Measurements from ENCODE around the gene HACD1.
"Not testable (repeated sequence)": the region's sequence is repeated elsewhere in the genome, so short reads cannot be mapped to it uniquely, and the experiment has no call there.

HACD1 gene

DNA sequence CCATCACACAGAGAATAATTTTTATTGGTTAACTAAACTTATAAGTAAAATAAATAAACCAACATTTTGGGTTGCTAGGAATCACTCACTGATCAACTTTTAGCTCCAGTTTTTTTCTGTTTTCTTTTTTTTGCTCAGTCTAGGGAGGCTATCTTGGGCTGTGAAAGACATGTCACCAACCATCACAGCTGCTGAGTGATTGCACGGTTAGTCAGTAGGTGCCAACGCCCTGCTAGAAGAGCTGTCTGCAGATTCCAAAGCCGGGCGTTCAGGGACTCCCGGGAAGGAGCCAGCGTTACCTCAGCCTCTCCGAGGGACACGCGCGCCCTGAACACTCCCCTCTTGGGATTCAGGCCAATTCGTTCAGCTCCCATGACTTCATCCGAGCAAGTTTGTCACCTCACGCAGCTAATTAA lies 26.2 kb upstream of the HACD1 start:
- Histone ChIP-seq H3K4me1 (ENCODE audit: control insufficient read depth, insufficient read depth, low read length, poor library complexity, severe bottlenecking) (peaks cover 5% of the 10 kb centered on the region), H3K36me3 (ENCODE audit: control insufficient read depth, insufficient read depth, low read length) (peaks cover 23% of the 10 kb centered on the region), H3K27ac (ENCODE audit: low read depth, low read length, severe bottlenecking) (peak overlapping the region; percentile 100), H3K4me3 (ENCODE audit: extremely low read depth, insufficient read depth, low read length, poor library complexity, severe bottlenecking) (peak overlapping the region; percentile 97), H3K9me3 (ENCODE audit: control insufficient read depth, low read length) (peaks cover 4% of the 10 kb centered on the region)
- 0% methylated on average over 10 to 12 of the region's 13 CpGs for WGBS, 2 experiments (ENCODE audit: insufficient coverage in 2 of 2)

DNA sequence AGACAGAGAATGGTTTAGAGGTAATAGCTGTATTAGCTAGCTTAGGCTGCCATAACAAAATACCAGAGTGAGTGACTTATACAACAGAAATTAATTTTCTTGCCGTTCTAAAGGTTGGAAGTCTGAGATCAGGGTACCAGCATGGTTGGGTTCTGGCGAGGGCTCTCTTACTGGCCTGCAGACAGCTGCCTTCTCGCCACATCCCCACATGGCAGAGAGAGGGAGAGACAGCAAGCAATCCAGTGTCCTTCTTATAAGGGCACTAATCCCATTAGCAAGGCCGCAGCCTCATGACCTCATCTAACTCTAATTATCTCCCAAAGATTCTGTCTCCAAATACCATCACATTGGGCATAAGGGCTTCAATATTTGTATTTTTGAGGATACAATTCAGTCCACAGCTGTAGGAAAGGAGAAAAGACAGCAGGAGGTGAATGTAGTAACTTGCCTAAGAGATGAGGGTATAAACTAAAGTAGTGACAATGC lies 23.2 kb upstream of the HACD1 start:
- H3K9me3 ChIP-seq (ENCODE audit: control insufficient read depth, low read length), result peaks cover 4% of the 10 kb centered on the region
- peaks cover 3% of the 10 kb centered on the region for H3K36me3 ChIP-seq (ENCODE audit: control insufficient read depth, insufficient read depth, low read length)
- no peaks in the 10 kb centered on the region for H3K4me1 ChIP-seq (ENCODE audit: control insufficient read depth, insufficient read depth, low read length, poor library complexity, severe bottlenecking)
- H3K27ac ChIP-seq (ENCODE audit: low read depth, low read length, severe bottlenecking), result no peak overlapping the region
- H3K4me3 ChIP-seq (ENCODE audit: extremely low read depth, insufficient read depth, low read length, poor library complexity, severe bottlenecking), result no peak overlapping the region
- WGBS, 2 experiments (ENCODE audit: insufficient coverage in 2 of 2), result 93 to 100% methylated on average over 1 to 3 of the region's 4 CpGs

DNA sequence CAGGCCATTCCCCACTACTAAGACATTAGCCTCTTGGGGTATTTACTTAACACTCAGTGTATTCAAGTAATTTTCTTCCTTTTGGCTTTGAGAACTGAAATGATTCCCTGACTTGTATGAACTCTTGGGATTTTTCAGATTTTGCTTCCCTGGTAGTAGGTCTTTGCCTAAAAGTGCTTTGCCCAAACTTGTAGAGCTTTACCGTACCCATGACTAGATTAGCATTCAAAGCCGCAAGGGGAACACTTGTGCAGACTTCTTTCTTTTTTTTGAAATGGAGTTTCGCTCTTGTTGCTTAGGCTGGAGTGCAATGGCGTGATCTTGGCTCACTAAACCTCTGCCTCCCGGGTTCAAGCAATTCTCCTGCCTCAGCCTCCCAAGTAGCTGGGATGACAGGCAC lies 20.7 kb upstream of the HACD1 start:
- Histone ChIP-seq H3K27ac (ENCODE audit: low read depth, low read length, severe bottlenecking) (no peak overlapping the region), H3K4me1 (ENCODE audit: control insufficient read depth, insufficient read depth, low read length, poor library complexity, severe bottlenecking) (no peaks in the 10 kb centered on the region), H3K9me3 (ENCODE audit: control insufficient read depth, low read length) (peaks cover 4% of the 10 kb centered on the region), H3K4me3 (ENCODE audit: extremely low read depth, insufficient read depth, low read length, poor library complexity, severe bottlenecking) (no peak overlapping the region), H3K36me3 (ENCODE audit: control insufficient read depth, insufficient read depth, low read length) (peaks cover 3% of the 10 kb centered on the region)
- 95 to 98% methylated on average over 4 to 5 of the region's 5 CpGs for WGBS, 2 experiments (ENCODE audit: insufficient coverage in 2 of 2)

DNA sequence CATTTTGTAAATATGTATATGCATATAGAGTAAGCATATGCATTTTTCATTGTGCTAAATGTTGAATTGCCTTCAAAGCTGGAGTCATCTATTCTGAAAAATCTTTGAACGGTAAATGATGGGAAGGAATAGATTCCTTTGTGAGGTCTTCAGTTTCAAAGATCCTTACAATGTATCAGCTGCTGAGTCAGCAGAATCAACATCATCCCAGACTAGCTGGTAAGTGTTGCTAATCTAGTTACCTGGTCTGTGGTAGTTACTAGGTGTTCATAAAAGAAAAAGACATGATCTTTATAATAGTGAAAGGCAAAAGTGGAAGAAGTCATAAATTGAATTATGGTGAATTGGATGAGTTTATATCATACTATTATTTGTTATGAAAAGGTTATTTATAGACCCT lies 16.2 kb upstream of the HACD1 start:
- Histone ChIP-seq H3K27ac (ENCODE audit: low read depth, low read length, severe bottlenecking) (no peak overlapping the region), H3K36me3 (ENCODE audit: control insufficient read depth, insufficient read depth, low read length) (no peaks in the 10 kb centered on the region), H3K4me1 (ENCODE audit: control insufficient read depth, insufficient read depth, low read length, poor library complexity, severe bottlenecking) (no peaks in the 10 kb centered on the region), H3K4me3 (ENCODE audit: extremely low read depth, insufficient read depth, low read length, poor library complexity, severe bottlenecking) (no peak overlapping the region), H3K9me3 (ENCODE audit: control insufficient read depth, low read length) (no peaks in the 10 kb centered on the region)
- 100% methylated on average over 1 of the region's 1 CpG; no CpG with 5 or more reads in 1 of the 2 experiments for WGBS, 2 experiments (ENCODE audit: insufficient coverage in 2 of 2)

DNA sequence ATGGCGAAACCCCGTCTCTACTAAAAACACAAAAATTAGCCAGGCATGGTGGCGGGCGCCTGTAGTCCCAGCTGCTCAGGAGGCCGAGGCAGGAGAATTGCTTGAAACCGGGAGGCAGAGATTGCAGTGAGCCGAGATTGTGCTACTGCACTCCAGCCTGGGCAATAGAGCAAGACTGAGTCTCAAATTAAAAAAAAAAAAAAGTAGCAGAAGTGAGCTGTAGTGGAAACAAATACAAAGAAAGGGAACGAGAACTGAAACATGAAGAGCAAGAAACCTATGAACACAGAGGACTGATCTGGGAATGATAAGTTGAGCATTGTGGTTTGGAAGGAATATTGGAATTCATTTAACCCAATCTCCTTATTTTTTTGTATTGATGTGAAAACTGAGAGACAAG lies 15.4 kb upstream of the HACD1 start:
- not testable (repeated sequence) for H3K36me3 ChIP-seq (ENCODE audit: control insufficient read depth, insufficient read depth, low read length); H3K4me1 ChIP-seq (ENCODE audit: control insufficient read depth, insufficient read depth, low read length, poor library complexity, severe bottlenecking); H3K27ac ChIP-seq (ENCODE audit: low read depth, low read length, severe bottlenecking); H3K4me3 ChIP-seq (ENCODE audit: extremely low read depth, insufficient read depth, low read length, poor library complexity, severe bottlenecking); H3K9me3 ChIP-seq (ENCODE audit: control insufficient read depth, low read length)
- 84 to 93% methylated on average over 8 of the region's 8 CpGs for WGBS, 2 experiments (ENCODE audit: insufficient coverage in 2 of 2)

DNA sequence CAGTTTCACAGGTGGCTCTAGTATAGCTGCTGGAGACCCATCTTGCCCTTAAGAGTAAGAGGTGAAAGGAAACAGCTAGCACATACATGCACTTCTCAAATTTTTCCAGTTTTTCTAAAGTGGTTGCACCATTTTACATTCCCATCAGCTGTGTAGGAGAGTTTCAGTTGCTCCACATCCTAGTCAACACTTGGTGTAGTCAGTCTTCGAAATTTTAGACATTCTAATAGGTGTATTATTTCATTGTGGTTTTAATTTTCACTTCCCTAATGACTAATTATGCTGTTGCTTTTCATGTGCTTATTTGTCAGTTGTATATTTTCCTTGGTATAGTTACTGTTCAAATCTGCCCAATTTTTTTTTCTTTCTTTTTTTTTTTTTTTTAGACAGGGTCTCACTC lies 9.5 kb upstream of the HACD1 start:
- no peak overlapping the region for H3K27ac ChIP-seq (ENCODE audit: low read depth, low read length, severe bottlenecking)
- no peaks in the 10 kb centered on the region for H3K4me1 ChIP-seq (ENCODE audit: control insufficient read depth, insufficient read depth, low read length, poor library complexity, severe bottlenecking)
- no CpG with 5 or more reads among the region's 1 CpG for WGBS, 2 experiments (ENCODE audit: insufficient coverage in 2 of 2)
- no peaks in the 10 kb centered on the region for H3K36me3 ChIP-seq (ENCODE audit: control insufficient read depth, insufficient read depth, low read length)
- H3K9me3 ChIP-seq (ENCODE audit: control insufficient read depth, low read length), result no peaks in the 10 kb centered on the region
- H3K4me3 ChIP-seq (ENCODE audit: extremely low read depth, insufficient read depth, low read length, poor library complexity, severe bottlenecking), result no peak overlapping the region

DNA sequence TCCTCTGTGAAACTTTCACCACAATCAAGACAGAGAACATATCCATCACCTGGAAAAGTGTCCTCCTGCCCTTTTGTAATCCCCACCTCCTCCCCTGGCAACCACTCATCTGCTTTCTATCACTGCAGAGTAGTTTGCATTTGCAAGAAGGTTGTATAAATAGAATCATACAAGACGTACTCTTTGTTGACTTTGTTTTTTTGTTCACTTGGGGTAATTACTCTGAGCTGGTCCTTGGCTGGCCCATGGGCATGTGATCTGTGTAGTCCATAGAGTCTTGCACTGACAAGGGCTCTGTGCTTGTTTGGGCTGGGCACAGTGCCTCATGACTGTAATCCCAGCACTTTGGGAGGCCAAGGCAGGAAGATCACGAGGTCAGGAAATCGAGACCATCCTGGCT lies 7.8 kb upstream of the HACD1 start:
- no peak overlapping the region for H3K27ac ChIP-seq (ENCODE audit: low read depth, low read length, severe bottlenecking)
- 82 to 94% methylated on average over 3 of the region's 3 CpGs for WGBS, 2 experiments (ENCODE audit: insufficient coverage in 2 of 2)

DNA sequence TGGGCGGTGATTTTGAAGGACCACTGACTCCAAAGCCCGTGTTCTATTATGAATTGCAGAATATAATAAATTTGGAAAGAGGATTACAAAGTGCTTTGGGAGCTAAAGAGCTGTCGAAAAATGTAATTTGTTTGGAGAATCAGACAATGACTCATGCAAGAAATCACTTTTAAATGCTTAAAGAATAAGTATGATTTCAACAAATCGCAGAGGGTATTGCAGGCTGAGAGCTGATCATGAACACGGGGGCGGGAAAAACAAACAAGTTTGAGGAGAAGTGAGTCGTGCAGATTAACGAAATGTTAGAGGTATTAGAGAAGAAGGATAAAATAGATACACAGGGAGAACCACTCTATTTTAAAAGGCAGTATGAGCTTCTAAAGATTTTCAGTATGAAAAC lies 4.9 kb upstream of the HACD1 start:
- no peaks in the 10 kb centered on the region for H3K36me3 ChIP-seq (ENCODE audit: control insufficient read depth, insufficient read depth, low read length)
- H3K27ac ChIP-seq (ENCODE audit: low read depth, low read length, severe bottlenecking), result no peak overlapping the region
- WGBS, 2 experiments (ENCODE audit: insufficient coverage in 2 of 2), result 91 to 95% methylated on average over 4 to 7 of the region's 8 CpGs
- H3K9me3 ChIP-seq (ENCODE audit: control insufficient read depth, low read length), result no peaks in the 10 kb centered on the region
- H3K4me3 ChIP-seq (ENCODE audit: extremely low read depth, insufficient read depth, low read length, poor library complexity, severe bottlenecking), result no peak overlapping the region
- H3K4me1 ChIP-seq (ENCODE audit: control insufficient read depth, insufficient read depth, low read length, poor library complexity, severe bottlenecking), result no peaks in the 10 kb centered on the region

More for the DNA sequence above, 7.8 kb upstream of the HACD1 start:
- no peaks in the 10 kb centered on the region for H3K9me3 ChIP-seq (ENCODE audit: control insufficient read depth, low read length)
- no peaks in the 10 kb centered on the region for H3K36me3 ChIP-seq (ENCODE audit: control insufficient read depth, insufficient read depth, low read length)
- H3K4me1 ChIP-seq (ENCODE audit: control insufficient read depth, insufficient read depth, low read length, poor library complexity, severe bottlenecking), result no peaks in the 10 kb centered on the region
- H3K4me3 ChIP-seq (ENCODE audit: extremely low read depth, insufficient read depth, low read length, poor library complexity, severe bottlenecking), result no peak overlapping the region

DNA sequence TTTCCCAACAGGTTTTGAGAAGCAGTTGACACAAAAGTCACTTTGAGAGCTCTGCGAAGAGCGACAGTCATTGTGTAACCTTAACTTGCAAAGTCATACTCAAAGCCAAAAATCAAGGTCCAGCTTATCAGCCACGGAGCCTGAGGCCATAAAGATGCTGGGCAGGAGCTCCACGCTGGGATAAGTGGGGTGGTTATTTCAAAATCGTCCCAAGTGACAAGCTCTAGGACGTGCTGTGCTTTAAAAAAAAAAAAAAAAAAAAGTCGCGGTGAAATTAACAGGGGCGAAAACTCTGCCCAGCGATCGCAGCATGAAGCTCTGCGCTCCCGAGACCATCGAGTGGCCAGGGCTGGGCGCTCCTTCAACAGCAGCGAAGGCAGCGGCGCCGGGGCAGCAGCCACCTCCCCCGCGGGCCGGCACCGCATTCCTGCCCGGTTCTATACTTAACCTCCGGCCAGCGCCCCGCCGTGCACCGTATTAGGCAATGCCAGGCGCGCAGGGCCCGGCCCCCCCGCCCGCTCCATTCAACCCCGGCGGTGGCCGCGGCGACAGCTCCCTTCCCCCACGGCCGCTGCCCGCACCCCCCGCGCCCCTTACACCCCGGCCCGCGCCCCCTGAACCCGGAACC lies 657 bp downstream of the HACD1 start:
- peak overlapping the region; percentile 76 for H3K27ac ChIP-seq (ENCODE audit: low read depth, low read length, severe bottlenecking)
- peaks cover 19% of the 10 kb centered on the region for H3K36me3 ChIP-seq (ENCODE audit: control insufficient read depth, insufficient read depth, low read length)
- WGBS, 2 experiments (ENCODE audit: insufficient coverage in 2 of 2), result 0 to 9% methylated on average over 14 to 31 of the region's 48 CpGs
- H3K4me1 ChIP-seq (ENCODE audit: control insufficient read depth, insufficient read depth, low read length, poor library complexity, severe bottlenecking), result no peaks in the 10 kb centered on the region
- H3K9me3 ChIP-seq (ENCODE audit: control insufficient read depth, low read length), result no peaks in the 10 kb centered on the region
- H3K4me3 ChIP-seq (ENCODE audit: extremely low read depth, insufficient read depth, low read length, poor library complexity, severe bottlenecking), result peak overlapping the region; percentile 71

DNA sequence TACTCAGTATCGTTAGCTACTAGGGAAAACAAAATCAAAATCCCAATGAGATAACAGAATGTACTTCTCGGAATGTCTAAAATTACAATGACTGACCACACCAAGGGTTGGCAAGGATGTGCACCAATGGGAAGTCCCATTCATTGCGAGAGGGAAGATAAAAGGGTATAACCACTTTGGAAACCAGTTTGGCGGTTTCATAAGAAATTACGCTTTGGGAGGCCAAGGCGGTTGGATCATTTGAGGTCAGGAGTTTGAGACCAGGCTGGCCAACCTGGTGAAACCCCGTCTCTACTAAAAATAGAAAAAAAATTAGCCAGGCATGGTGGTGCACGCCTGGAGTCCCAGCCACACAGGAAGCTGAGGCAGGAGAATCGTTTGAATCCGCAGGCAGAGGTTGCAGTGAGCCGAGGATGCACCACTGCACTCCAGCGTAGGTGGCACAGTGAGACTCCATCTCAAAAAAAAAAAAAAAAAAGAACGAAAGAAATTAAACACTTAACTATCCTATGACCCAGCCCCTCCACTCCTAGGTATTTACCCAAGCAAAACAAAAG lies 7.6 kb downstream of the HACD1 start:
- peaks cover 36% of the 10 kb centered on the region for H3K36me3 ChIP-seq (ENCODE audit: control insufficient read depth, insufficient read depth, low read length)
- H3K27ac ChIP-seq (ENCODE audit: low read depth, low read length, severe bottlenecking), result no peak overlapping the region
- H3K4me1 ChIP-seq (ENCODE audit: control insufficient read depth, insufficient read depth, low read length, poor library complexity, severe bottlenecking), result no peaks in the 10 kb centered on the region
- WGBS, 2 experiments (ENCODE audit: insufficient coverage in 2 of 2), result 93 to 94% methylated on average over 10 of the region's 13 CpGs
- H3K9me3 ChIP-seq (ENCODE audit: control insufficient read depth, low read length), result no peaks in the 10 kb centered on the region
- no peak overlapping the region for H3K4me3 ChIP-seq (ENCODE audit: extremely low read depth, insufficient read depth, low read length, poor library complexity, severe bottlenecking)

DNA sequence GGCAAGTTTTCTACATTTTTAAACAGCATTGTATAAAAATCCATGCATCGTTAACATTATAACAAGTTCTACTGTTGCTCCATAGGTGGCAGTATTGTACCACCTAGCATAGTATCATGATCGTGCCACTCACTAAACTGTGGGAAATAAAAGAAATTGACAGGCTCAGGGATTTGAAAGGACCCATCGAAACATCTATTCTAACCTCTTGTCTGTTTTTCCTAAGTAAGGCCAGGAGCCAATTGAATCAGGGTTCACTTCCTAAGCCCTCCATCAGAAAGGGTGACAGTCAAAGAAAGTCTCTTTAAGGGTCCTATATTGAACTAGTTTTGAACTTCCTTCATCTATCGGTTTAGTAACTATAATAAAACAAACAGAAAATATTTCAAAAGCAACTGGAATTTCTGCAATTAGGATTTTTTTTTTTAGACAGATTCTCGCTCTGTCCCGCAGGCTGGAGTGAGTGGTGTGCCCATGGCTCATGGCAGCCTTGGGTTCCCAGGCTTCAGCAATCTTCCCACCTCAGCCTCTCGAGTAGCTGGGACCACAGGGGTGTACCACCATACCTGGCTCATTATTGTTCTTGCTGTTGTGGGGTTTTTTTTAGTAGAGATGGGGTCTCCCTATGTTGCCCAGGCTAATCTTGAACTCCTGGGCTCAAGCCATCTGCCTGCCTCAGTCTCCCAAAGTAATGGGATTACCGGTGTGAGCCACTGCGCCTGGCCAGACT lies 9.4 kb downstream of the HACD1 start:
- Histone ChIP-seq H3K27ac (ENCODE audit: low read depth, low read length, severe bottlenecking) (no peak overlapping the region), H3K9me3 (ENCODE audit: control insufficient read depth, low read length) (no peaks in the 10 kb centered on the region), H3K36me3 (ENCODE audit: control insufficient read depth, insufficient read depth, low read length) (peaks cover 40% of the 10 kb centered on the region), H3K4me1 (ENCODE audit: control insufficient read depth, insufficient read depth, low read length, poor library complexity, severe bottlenecking) (no peaks in the 10 kb centered on the region), H3K4me3 (ENCODE audit: extremely low read depth, insufficient read depth, low read length, poor library complexity, severe bottlenecking) (no peak overlapping the region)
- WGBS, 2 experiments (ENCODE audit: insufficient coverage in 2 of 2), result 58 to 64% methylated on average over 3 to 4 of the region's 9 CpGs

Measured in mesodermal cell (in vitro differentiated cells).